ENCODE data around the gene RTN4R.
"Not testable (repeated sequence)": the region's sequence is repeated elsewhere in the genome, so short reads cannot be mapped to it uniquely, and the experiment has no call there.

DNA sequence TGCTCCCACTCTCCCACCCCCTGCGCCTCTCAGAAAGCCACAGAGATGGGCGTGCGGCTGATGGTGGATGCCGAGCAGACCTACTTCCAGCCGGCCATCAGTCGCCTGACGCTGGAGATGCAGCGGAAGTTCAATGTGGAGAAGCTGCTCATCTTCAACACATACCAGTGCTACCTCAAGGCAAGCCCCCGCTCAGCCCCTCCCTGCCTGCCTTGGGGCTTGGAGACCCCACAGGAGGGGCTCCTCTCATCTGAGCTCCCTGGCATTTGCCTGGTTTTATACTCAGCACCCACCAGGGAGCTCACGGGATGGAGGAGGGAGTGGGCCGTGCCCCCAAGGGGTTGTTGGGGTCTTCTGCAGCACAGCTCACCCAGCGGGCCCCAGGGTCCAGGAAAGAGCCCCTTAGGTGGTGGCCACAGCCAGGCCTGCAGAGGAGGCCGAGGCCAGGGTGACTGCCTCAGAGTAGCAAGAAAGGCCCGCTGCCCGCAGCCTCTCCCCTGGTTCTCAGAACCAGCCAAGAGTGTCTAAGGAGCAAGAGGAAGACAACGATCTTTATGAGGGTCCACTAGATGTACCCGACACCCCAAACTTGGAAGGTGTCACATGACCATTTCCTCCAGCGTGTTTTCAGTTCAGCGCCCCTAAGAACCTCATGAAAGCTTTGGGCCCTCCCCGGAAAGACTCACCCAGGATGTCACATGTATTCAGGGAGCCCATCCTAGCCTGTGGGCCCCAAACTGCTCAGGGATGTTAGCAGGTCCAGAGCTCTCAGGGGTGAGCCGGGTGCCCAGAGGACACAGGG lies 38.7 kb upstream of the RTN4R start:
- TF ChIP-seq, protein P1, sequence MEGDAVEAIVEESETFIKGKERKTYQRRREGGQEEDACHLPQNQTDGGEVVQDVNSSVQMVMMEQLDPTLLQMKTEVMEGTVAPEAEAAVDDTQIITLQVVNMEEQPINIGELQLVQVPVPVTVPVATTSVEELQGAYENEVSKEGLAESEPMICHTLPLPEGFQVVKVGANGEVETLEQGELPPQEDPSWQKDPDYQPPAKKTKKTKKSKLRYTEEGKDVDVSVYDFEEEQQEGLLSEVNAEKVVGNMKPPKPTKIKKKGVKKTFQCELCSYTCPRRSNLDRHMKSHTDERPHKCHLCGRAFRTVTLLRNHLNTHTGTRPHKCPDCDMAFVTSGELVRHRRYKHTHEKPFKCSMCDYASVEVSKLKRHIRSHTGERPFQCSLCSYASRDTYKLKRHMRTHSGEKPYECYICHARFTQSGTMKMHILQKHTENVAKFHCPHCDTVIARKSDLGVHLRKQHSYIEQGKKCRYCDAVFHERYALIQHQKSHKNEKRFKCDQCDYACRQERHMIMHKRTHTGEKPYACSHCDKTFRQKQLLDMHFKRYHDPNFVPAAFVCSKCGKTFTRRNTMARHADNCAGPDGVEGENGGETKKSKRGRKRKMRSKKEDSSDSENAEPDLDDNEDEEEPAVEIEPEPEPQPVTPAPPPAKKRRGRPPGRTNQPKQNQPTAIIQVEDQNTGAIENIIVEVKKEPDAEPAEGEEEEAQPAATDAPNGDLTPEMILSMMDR (IDR thresholded peaks at IDR 0.05), result not testable (repeated sequence)
- TF ChIP-seq POLR2A (IDR thresholded peaks at IDR 0.05), result not testable (repeated sequence)

Measured in adrenal gland (tissue), 5 donors.